Fibroblast of pulmonary artery (primary cell): Measurements from ENCODE around the gene COL4A6.

Experiments
- DNase-seq: peaks from one replicate; pipeline ENCODE4 v3.0.0-alpha.2; 2010; ENCODE audit warnings: low read depth
- H3K4me3 ChIP-seq: replicated peaks from 2 replicates; pipeline ENCODE4 v1.5.1; 2011; ENCODE audit warnings: low read depth, mild to moderate bottlenecking, control low read depth, low read length, moderate library complexity
- CTCF ChIP-seq: IDR thresholded peaks from 2 replicates; pipeline ENCODE4 v1.5.1; 2011; ENCODE audit warnings: mild to moderate bottlenecking, control low read depth, low read length, inconsistent platforms; ENCODE audit errors: missing control alignments

The COL4A6 gene

DNA sequence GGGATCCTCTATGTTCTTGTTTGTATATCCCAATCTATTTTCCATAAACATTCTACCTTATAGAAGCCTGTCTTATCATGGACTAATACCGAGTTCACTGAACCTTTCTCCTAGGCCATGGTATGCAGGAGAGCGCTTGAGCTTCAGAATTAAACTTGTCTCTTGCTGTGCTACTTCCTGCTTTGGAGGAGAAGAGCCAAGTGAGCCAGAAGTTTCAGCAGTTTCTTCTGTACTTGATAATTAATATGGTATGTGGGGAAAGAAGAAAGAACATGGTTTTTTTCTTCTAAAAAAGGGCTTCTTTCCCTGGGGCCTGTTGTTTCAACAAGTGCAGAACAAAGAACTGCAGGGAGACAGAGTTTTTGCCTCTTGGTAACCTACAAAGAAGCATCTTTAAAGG lies 173.8 kb downstream of the COL4A6 start:
- H3K4me3 ChIP-seq: no peak overlapping the region
- no peak for DNase-seq
- no peak for TF ChIP-seq CTCF

- DNase-seq: peak; percentile 88
- TF ChIP-seq CTCF: no peak
- no peak overlapping the region for H3K4me3 ChIP-seq
Observed at GRCh38 chrX:108261549-108262203, 176.5 kb downstream of the COL4A6 start.

DNA sequence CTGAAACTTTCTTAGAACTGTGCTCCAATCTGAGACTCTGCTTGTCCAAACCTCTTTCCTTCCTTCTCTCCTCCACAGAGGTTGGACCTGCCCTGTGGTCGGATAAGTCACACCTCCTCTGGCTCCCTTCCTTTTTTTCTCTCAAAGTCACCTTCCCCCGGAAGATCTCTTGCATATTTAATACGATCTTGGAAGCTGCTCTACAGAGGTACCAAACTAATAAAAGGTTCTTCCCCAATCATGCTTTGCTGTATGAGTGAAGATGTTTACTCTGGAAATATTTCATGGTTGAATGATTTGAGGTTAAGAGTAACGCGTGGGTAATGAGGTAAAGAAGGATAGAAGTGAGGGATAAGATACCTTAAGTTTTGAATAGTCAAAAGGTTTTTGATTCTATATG lies 180.7 kb downstream of the COL4A6 start:
- no peak overlapping the region for H3K4me3 ChIP-seq
- no peak for TF ChIP-seq CTCF
- no peak for DNase-seq

DNA sequence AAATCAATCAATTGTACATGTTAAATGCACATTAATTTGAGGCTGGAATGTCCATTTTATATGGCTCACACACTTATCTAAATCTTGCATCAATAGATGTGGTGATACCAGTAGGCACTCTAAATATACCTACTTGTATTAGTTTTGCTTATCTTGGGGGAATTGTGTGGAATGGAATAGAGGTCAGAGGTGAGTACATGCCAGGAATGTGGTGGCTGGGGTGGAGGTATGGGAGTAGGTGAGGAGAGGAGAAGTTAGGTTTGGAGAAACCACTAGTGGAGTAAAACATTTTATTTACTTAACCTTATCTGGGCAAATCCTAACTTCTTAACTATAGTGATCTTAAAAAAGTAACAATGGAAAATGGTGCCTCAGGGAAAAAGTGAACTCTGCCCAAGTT lies 183.6 kb downstream of the COL4A6 start:
- no peak for DNase-seq
- H3K4me3 ChIP-seq: no peak overlapping the region
- no peak for TF ChIP-seq CTCF

GRCh38 chrX:108250654-108251579 lies 187.3 kb downstream of the COL4A6 start:
- no peak overlapping the region for H3K4me3 ChIP-seq
- DNase-seq: no peak
- no peak for TF ChIP-seq CTCF

DNA sequence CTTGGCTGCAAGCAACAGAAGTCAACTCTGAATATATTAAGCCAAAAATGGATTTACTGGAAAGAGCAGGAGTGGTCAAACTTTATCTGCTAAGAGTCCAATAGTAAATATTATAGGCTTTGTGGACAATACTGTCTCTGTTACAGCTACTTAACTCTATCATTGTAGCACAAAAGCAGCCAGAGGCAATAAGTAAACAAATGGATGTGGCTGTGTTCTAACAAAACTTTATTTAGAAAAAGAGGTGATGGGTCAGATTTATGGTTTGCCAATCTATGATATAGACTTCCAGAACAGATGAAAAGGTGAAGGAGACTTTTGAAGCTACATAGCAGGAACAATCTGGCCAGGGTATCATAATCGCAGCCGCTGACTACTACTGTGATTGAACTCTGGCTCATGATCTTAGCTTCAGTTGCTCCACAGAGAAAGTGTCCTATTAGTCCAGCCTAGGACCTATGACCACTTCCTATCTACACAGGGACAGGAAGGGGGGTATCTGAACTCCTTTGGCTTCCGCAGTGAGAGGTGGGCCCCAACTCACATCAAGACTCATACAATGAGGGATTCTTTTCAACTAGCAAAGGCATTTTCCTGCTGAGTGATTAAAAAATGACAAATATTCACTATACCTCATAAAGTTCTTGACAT lies 191.8 kb downstream of the COL4A6 start:
- no peak for DNase-seq
- TF ChIP-seq CTCF: no peak
- no peak overlapping the region for H3K4me3 ChIP-seq
